ENCODE data around the gene DIAPH1.

DNA sequence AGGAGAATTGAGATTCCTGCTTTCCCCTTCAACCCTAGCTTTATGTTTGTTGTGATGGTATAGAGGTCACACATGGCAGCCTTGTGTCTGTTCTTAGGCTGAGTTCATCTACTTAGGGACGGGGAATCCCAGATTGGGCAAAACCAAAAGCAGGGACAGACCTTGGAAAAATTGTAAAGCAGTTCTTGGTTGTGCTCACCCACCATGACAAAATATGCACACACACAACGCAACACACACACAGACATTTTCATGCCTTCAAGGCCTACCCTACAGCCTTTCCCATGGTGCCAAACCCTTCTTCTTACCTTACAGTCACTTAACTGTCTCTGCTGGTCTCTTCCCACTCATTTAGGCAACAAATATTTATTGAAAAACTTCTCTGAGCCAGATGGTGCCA lies 115.1 kb downstream of the DIAPH1 start:
- TF ChIP-seq CTCF (IDR thresholded peaks at IDR 0.05) (no peak), EZH2 (IDR thresholded peaks at IDR 0.05) (no peak), EZH2phosphoT487 (IDR thresholded peaks at IDR 0.05) (no peak)

Data from neural progenitor cell (in vitro differentiated cells).